ENCODE results near the gene GOSR2. TPM values are rescaled to one million over a fixed set of nuclear protein-coding genes. Genes with fewer than 3 reads are reported as not detected.
A peak's percentile ranks its signal among the peaks of the same experiment; 100 is the strongest.

Gene GOSR2
- total RNA-seq, 1 experiment from 2014 or later, result 53.5 TPM

DNA sequence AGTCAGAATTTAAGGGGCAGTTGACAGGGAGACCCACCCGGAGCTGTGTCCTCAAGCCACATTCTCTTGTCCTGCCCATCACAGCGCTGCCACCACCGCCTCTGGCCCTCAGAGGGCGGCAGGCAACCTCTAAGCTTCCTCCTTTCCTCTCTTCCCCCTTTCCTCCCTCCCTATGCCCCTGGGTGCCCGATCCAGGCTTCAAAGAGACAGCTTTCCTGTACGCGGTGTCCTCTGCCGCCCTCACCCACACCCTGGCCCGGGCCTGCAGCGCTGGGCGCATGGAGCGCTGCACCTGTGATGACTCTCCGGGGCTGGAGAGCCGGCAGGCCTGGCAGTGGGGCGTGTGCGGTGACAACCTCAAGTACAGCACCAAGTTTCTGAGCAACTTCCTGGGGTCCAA, 48.1 kb upstream of the GOSR2 start:
- H3K27me3 ChIP-seq (ENCODE audit: insufficient read depth, low read length), result no peaks in the 10 kb centered on the region
- H3K23me2 ChIP-seq (ENCODE audit: insufficient read length, low read depth, low read length, poor library complexity, severe bottlenecking), result no peaks in the 10 kb centered on the region
- DNase-seq, result no peak
- H3K14ac ChIP-seq (ENCODE audit: insufficient read depth, low read length), result no peak overlapping the region
- H2BK12ac ChIP-seq (ENCODE audit: insufficient read length, low read depth, low read length), result no peak overlapping the region
- WGBS (ENCODE audit: extremely low coverage, insufficient read length, low lambda C conversion rate), result no CpG with 5 or more reads among the region's 16 CpGs
- no peak overlapping the region for H3K9ac ChIP-seq (ENCODE audit: extremely low read depth, insufficient read length, low read length)
- no peaks in the 10 kb centered on the region for H3K9me3 Mint-ChIP-seq
- H3K79me2 ChIP-seq (ENCODE audit: insufficient read depth, low read length), result no peaks in the 10 kb centered on the region
- no peak overlapping the region for H2BK20ac ChIP-seq (ENCODE audit: low read depth, low read length, poor library complexity, severe bottlenecking)
- no peak overlapping the region for H3T11ph ChIP-seq (ENCODE audit: low read length)
- H3K4me1 ChIP-seq (ENCODE audit: insufficient read depth, low read length), result no peaks in the 10 kb centered on the region
- H3K36me3 Mint-ChIP-seq (ENCODE audit: insufficient read depth in 1 of 3, low read depth in 3 of 3), result no peaks in the 10 kb centered on the region
- H3K27ac ChIP-seq (ENCODE audit: insufficient read length, low read depth, low read length), result no peak overlapping the region
- H3K4me2 ChIP-seq (ENCODE audit: insufficient read depth, insufficient read length, low read length), result no peak overlapping the region
- H4K8ac ChIP-seq (replicated peaks; ENCODE audit: insufficient read length, low read depth, low read length), result no peak overlapping the region
- H3K23ac ChIP-seq (ENCODE audit: insufficient read length, low read depth, low read length), result no peak overlapping the region
- no peak overlapping the region for H3K4ac ChIP-seq (ENCODE audit: low read depth, low read length)
- H3K4me3 Mint-ChIP-seq, result no peak overlapping the region
- no peak overlapping the region for H2BK5ac ChIP-seq (ENCODE audit: insufficient read length, low read length)
- peak overlapping the region in 1 of 3 experiments; percentile 35; a peak in 1 of 7 replicates for H3K27ac Mint-ChIP-seq
- H4K91ac ChIP-seq (ENCODE audit: insufficient read length, low read depth, low read length), result no peak overlapping the region
- no peak overlapping the region for H3K18ac ChIP-seq (ENCODE audit: insufficient read length, low read depth, low read length)
- H4K5ac ChIP-seq (ENCODE audit: insufficient read length, low read depth, low read length), result no peak overlapping the region
- 0 out of 4 replicates have a peak, but pooled peaks cover 0 to 2% of the 10 kb centered on the region in 2 experiments for H3K4me1 Mint-ChIP-seq
- no peaks in the 10 kb centered on the region for H3K9me3 ChIP-seq (ENCODE audit: control insufficient read depth, low read depth, low read length)
- no peak overlapping the region for H2BK15ac ChIP-seq (ENCODE audit: low read depth, low read length)
- no peak overlapping the region for H2AFZ ChIP-seq (ENCODE audit: low read length)
- TF ChIP-seq CTCF (conservative IDR thresholded peaks at IDR 0.05), result 0 out of 3 replicates have a peak, but pooled peaks have one; percentile 23
- H2BK120ac ChIP-seq (ENCODE audit: low read depth, low read length, poor library complexity, severe bottlenecking), result no peak overlapping the region
- peaks cover 6% of the 10 kb centered on the region for H3K27me3 Mint-ChIP-seq (ENCODE audit: low read depth)
- no peaks in the 10 kb centered on the region for H4K20me1 ChIP-seq (ENCODE audit: control insufficient read depth, insufficient read depth, insufficient read length)
- H3K79me1 ChIP-seq (ENCODE audit: insufficient read depth, low read depth, low read length, poor library complexity, severe bottlenecking), result no peaks in the 10 kb centered on the region
- no peak overlapping the region for H2AK5ac ChIP-seq (ENCODE audit: insufficient read length, low read length)
- no peak overlapping the region for H3K56ac ChIP-seq (ENCODE audit: insufficient read length, low read depth, low read length)

Measured in H9 (cell line).